GM12864 (cell line): ENCODE measurements around the gene ZFHX3.
"Not testable (repeated sequence)": the region's sequence is repeated elsewhere in the genome, so short reads cannot be mapped to it uniquely, and the experiment has no call there.

Experiments used
- DNase-seq: peaks from one replicate; pipeline ENCODE4 v3.0.0-alpha.2; 2011; ENCODE audit warnings: low read depth
- H3K4me3 ChIP-seq: 2 replicates; pipeline ENCODE4 v1.5.1; 2011; ENCODE audit warnings: mild to moderate bottlenecking, low read depth, low read length, control low read depth
- TF ChIP-seq, protein P1 (sequence below): IDR thresholded peaks from 2 replicates; pipeline ENCODE4 v1.5.1; 2011; ENCODE audit warnings: low read depth, mild to moderate bottlenecking, moderate library complexity, low read length, control low read depth, inconsistent platforms; ENCODE audit errors: missing control alignments

Gene ZFHX3

DNA sequence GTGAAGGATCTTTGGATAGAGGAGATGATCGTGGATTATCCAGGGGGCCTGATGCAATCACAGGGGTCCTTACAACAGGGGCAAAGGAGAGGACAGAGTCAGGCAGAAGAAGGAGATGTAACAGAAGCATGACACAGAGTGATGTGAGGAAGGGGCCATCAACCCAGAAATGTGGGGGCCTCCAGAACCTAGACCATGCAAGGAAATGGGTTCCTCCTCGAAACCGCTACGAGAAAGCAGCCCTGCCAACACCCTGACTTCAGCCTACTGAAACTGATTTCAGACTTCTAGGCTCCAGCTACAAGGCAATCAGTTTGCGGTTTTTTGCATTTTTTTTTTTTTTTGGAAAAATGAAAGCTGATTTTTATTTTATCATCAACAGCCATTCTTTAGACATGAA lies 34.0 kb downstream of the ZFHX3 start:
- TF ChIP-seq, protein P1, sequence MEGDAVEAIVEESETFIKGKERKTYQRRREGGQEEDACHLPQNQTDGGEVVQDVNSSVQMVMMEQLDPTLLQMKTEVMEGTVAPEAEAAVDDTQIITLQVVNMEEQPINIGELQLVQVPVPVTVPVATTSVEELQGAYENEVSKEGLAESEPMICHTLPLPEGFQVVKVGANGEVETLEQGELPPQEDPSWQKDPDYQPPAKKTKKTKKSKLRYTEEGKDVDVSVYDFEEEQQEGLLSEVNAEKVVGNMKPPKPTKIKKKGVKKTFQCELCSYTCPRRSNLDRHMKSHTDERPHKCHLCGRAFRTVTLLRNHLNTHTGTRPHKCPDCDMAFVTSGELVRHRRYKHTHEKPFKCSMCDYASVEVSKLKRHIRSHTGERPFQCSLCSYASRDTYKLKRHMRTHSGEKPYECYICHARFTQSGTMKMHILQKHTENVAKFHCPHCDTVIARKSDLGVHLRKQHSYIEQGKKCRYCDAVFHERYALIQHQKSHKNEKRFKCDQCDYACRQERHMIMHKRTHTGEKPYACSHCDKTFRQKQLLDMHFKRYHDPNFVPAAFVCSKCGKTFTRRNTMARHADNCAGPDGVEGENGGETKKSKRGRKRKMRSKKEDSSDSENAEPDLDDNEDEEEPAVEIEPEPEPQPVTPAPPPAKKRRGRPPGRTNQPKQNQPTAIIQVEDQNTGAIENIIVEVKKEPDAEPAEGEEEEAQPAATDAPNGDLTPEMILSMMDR, result no peak
- DNase-seq, result no peak
- no peak overlapping the region for H3K4me3 ChIP-seq

DNA sequence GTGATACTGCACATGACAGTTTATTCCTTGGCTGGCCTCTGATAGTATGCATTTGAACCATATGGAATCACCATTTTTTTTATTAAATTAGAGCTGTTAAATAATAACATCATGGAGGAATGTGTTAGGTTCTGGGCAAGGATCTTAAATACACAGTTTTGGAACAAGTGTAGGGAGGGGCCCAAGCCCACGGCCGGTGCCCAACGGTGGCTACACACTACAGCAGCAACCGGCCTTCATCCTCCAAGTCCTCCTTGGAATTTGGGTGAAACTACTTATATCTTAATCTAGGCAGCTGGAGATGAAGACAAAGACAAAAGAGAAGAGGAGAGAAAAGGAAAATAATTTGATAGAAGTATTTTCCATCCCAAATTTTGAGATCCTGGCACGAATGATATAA lies 35.6 kb downstream of the ZFHX3 start:
- H3K4me3 ChIP-seq, result no peak overlapping the region
- no peak for DNase-seq
- TF ChIP-seq, protein P1, result no peak

DNA sequence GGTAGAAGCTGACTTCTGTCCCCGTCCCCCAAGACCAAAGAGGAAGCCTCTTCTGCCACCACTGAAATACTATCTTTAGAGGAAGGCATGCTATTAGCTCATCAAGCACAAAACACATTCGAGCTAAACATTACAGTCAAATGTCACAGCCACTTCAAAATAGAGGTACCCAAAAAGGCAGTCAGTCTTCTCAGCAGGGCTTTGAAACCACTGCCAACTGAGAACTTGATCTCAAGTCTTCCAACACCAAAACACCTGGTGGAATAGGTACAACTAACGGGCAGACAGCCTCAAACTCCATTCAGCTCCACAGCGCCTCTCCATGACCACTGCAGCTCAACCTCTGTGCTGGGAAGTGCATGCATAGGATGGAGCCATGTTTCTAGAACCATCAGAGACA lies 36.0 kb downstream of the ZFHX3 start:
- DNase-seq, result no peak
- TF ChIP-seq, protein P1, result no peak
- H3K4me3 ChIP-seq, result no peak overlapping the region

DNA sequence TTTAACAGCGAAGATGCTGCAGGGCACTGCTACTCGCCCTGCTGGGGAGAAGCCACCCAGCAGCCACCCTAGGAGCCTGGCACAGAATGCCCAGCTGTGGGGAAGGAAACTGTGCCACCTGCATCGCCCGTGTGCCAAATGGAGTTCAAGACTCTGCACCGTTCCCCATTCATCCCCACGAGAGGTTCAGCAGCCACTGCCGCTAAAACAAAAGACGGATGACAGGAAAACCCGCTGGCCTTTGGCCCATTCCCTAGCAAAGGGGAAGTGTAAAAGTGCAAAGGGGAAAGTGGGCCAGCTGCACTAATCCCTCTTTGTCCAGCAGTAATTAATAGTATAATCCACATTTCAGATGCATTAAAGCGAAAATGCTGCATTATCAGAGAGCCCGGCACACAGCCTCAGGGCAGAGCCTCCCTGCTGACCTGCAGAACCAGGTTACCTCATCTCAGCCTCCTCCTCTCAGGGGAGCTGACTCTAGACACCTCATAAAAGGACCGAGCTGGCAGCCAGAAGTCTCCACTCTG lies 37.7 kb downstream of the ZFHX3 start:
- no peak for DNase-seq
- TF ChIP-seq, protein P1, result no peak
- H3K4me3 ChIP-seq, result no peak overlapping the region

DNA sequence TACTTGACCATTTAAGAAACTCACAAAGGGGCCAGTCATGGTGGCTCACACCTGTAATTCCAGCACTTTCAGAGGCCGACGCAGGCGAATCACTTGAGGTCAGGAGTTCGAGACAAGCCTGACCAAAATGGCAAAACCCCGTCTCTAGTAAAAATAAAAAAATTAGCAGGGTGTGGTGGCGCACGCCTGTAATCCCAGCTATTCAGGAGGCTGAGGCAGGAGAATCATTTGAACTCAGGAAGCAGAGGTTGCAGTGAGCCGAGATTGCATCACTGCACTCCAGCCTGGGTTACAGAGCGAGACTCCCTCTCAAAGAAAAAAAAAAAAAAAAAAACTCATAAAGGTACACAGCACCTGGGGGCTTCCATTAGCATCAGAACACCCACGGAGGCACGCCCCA lies 38.2 kb downstream of the ZFHX3 start:
- not testable (repeated sequence) for H3K4me3 ChIP-seq, DNase-seq

DNA sequence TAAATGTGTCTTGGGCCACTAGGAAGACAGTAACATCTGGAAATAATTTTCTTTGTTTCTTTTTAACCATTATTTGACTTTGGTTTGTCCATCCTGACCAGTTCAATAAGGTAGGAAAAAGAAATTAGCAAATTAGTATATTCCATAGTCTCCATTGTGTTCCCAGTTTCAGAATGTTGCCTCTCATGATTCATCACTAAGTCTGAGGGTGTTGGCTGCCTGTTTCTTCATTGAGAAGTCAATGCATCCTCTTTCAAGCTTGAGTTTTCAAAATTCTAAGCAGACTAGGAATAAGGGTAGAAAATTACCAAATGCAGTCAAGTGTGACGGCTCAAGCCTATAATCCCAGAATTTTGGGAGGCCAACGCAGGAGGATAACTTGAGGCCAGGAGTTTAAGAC lies 41.9 kb downstream of the ZFHX3 start:
- DNase-seq, result no peak
- no peak overlapping the region for H3K4me3 ChIP-seq
- TF ChIP-seq, protein P1, result no peak

DNA sequence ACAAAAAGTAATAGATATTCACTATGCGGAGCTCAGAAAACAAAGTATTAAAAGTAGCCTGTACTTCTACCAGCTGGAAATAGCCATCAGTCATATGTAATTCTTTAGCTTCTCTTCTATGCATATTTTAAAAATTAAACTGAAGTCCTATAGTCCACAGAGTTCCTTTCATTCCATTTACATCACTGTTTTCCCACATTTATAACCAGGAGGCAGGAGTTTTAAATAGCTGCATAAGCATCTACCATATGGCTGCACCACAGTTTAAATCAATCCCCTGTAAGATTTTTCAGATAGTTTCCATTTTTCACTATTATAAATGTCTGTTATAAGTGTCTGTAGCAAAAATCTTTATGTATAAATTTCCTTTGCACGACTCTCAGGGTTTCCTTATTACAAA lies 45.1 kb downstream of the ZFHX3 start:
- DNase-seq, result no peak
- TF ChIP-seq, protein P1, result no peak
- no peak overlapping the region for H3K4me3 ChIP-seq
